Measurements from ENCODE around the gene TVP23C.
"Not testable (repeated sequence)": the region's sequence is repeated elsewhere in the genome, so short reads cannot be mapped to it uniquely, and the experiment has no call there.

DNA sequence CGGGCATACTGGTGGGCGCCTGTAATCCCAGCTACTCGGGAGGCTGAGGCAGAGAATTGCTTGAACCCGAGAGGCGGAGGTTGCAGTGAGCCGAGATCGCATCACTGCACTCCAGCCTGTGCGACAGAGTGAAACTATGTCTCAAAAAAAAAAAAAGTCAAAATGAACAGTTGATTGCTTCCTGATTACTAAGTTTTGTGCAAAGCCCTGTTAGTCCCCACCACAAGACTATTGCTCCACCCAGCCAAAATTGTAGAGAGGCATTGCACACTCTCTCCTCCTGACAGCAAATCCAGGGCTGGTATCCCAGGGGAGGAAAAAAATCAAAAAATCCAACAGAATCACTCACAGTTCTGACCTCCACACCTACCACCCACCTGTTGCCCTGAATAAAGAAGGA is 29.7 kb upstream of the TVP23C start:
- TF ChIP-seq, protein P1, sequence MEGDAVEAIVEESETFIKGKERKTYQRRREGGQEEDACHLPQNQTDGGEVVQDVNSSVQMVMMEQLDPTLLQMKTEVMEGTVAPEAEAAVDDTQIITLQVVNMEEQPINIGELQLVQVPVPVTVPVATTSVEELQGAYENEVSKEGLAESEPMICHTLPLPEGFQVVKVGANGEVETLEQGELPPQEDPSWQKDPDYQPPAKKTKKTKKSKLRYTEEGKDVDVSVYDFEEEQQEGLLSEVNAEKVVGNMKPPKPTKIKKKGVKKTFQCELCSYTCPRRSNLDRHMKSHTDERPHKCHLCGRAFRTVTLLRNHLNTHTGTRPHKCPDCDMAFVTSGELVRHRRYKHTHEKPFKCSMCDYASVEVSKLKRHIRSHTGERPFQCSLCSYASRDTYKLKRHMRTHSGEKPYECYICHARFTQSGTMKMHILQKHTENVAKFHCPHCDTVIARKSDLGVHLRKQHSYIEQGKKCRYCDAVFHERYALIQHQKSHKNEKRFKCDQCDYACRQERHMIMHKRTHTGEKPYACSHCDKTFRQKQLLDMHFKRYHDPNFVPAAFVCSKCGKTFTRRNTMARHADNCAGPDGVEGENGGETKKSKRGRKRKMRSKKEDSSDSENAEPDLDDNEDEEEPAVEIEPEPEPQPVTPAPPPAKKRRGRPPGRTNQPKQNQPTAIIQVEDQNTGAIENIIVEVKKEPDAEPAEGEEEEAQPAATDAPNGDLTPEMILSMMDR (conservative IDR thresholded peaks at IDR 0.05): not testable (repeated sequence)
- not testable (repeated sequence) for TF ChIP-seq EZH2 (IDR thresholded peaks at IDR 0.05; ENCODE audit: low read depth)

Data from PC-9 (cell line).